Tibial artery (tissue), 4 donors: ENCODE measurements around the gene UPP2.

Experiments
- DNase-seq, 2 donors: peaks; one replicate each; pipeline ENCODE4 v3.0.0-alpha.2; 2019
- H3K27ac ChIP-seq, 2 donors: fragments of 200-600 bp; sonication (generic) in 1 of 2; 1 replicate in 1 of 2; 2 replicates in 1 of 2; pipeline ENCODE4 v1.5.1; 2018 to 2019; ENCODE audit warnings: mild to moderate bottlenecking in 1 of 2
- H3K27me3 ChIP-seq, 2 donors: fragments of 200-600 bp; sonication (generic) in 1 of 2; one replicate each; pipeline versions ENCODE4 v1.5.1 to v1.6.0; 2016 to 2019
- H3K36me3 ChIP-seq, 3 donors: fragments of 200-600 bp; sonication (generic) in 2 of 3; one replicate each; pipeline ENCODE4 v1.5.1; 2016 to 2019; ENCODE audit warnings: mild to moderate bottlenecking in 2 of 3
- H3K4me1 ChIP-seq, 4 donors: fragments of 200-600 bp; sonication (generic) in 2 of 4; 1 replicate in 3 of 4; 2 replicates in 1 of 4; pipeline ENCODE4 v1.5.1; 2016 to 2019
- H3K4me3 ChIP-seq, 2 donors: fragments of 200-600 bp; sonication (generic) in 1 of 2; 1 replicate in 1 of 2; 2 replicates in 1 of 2; pipeline ENCODE4 v1.5.1; 2018 to 2019; ENCODE audit warnings: mild to moderate bottlenecking in 2 of 2
- H3K9me3 ChIP-seq, 3 donors: fragments of 200-600 bp; sonication (generic) in 1 of 3; one replicate each; pipeline ENCODE4 v1.5.1; 2016 to 2019
- CTCF ChIP-seq, 2 experiments: fragments of 200-600 bp in 1 of 2; fragments of 450-650 bp in 1 of 2; IDR thresholded peaks; one replicate each; pipeline ENCODE4 v1.5.1; 2017 to 2019; ENCODE audit warnings: antibody characterized with exemption in 2 of 2, mild to moderate bottlenecking in 1 of 2, moderate library complexity in 1 of 2
- intact Hi-C: fragments of 100-400 bp; cut with DNase I; formaldehyde crosslinking; loops from one replicate; pipeline ENCODE4 v1.15.0; 2023; ENCODE audit warnings: low total_unique reads

The UPP2 gene

GRCh38 chr2:158129037-158129436, 27.4 kb downstream of the UPP2 start:
- H3K4me3 ChIP-seq = no peak overlapping the region
- TF ChIP-seq CTCF (IDR thresholded peaks at IDR 0.05) = no peak
- intact Hi-C loops = no loop called here
- DNase-seq = no peak
- H3K4me1 ChIP-seq = no peaks in the 10 kb centered on the region
- H3K9me3 ChIP-seq = no peaks in the 10 kb centered on the region
- H3K27ac ChIP-seq = no peak overlapping the region
- no peaks in the 10 kb centered on the region for H3K36me3 ChIP-seq
- no peaks in the 10 kb centered on the region for H3K27me3 ChIP-seq

- DNase-seq = no peak
- no peak for TF ChIP-seq CTCF (IDR thresholded peaks at IDR 0.05)
- intact Hi-C loops = no loop called here
- Histone ChIP-seq H3K36me3 (no peaks in the 10 kb centered on the region), H3K9me3 (no peaks in the 10 kb centered on the region), H3K27me3 (no peaks in the 10 kb centered on the region), H3K27ac (no peak overlapping the region), H3K4me1 (no peaks in the 10 kb centered on the region), H3K4me3 (no peak overlapping the region)
Measured at GRCh38 chr2:158130832-158131473, 29.3 kb downstream of the UPP2 start.

GRCh38 chr2:158131483-158131912, 29.8 kb downstream of the UPP2 start:
- H3K4me1 ChIP-seq = no peaks in the 10 kb centered on the region
- H3K9me3 ChIP-seq = no peaks in the 10 kb centered on the region
- no peaks in the 10 kb centered on the region for H3K36me3 ChIP-seq
- H3K27ac ChIP-seq = no peak overlapping the region
- H3K27me3 ChIP-seq = no peaks in the 10 kb centered on the region
- intact Hi-C loops = no loop called here
- no peak for DNase-seq
- no peak for TF ChIP-seq CTCF (IDR thresholded peaks at IDR 0.05)
- H3K4me3 ChIP-seq = no peak overlapping the region

- TF ChIP-seq CTCF (IDR thresholded peaks at IDR 0.05) = no peak
- intact Hi-C loops = no loop called here
- Histone ChIP-seq H3K36me3 (no peaks in the 10 kb centered on the region), H3K27me3 (no peaks in the 10 kb centered on the region), H3K4me1 (no peaks in the 10 kb centered on the region), H3K9me3 (no peaks in the 10 kb centered on the region), H3K4me3 (no peak overlapping the region), H3K27ac (no peak overlapping the region)
- DNase-seq = no peak
Measured at GRCh38 chr2:158131919-158132566, 30.4 kb downstream of the UPP2 start.

- DNase-seq = no peak
- Histone ChIP-seq H3K27ac (no peak overlapping the region), H3K27me3 (no peaks in the 10 kb centered on the region), H3K4me3 (no peak overlapping the region), H3K9me3 (no peaks in the 10 kb centered on the region), H3K4me1 (no peaks in the 10 kb centered on the region), H3K36me3 (no peaks in the 10 kb centered on the region)
- intact Hi-C loops = no loop called here
- TF ChIP-seq CTCF (IDR thresholded peaks at IDR 0.05) = no peak
Measured at GRCh38 chr2:158134055-158134454, 32.4 kb downstream of the UPP2 start.
